Smooth muscle cell of the umbilical artery (primary cell): ENCODE measurements around the gene DGKH. TPM values are rescaled to one million over a fixed set of nuclear protein-coding genes. Genes with fewer than 3 reads are reported as not detected.

ENCODE experiments used
- total RNA-seq: library from RNA; depleted of rRNA; stranded (reverse); fragments of >200 nt; gene quantifications from 2 replicates; pipeline ENCODE4 v1.2.3, GENCODE V29; 2014

The DGKH gene, protein sequence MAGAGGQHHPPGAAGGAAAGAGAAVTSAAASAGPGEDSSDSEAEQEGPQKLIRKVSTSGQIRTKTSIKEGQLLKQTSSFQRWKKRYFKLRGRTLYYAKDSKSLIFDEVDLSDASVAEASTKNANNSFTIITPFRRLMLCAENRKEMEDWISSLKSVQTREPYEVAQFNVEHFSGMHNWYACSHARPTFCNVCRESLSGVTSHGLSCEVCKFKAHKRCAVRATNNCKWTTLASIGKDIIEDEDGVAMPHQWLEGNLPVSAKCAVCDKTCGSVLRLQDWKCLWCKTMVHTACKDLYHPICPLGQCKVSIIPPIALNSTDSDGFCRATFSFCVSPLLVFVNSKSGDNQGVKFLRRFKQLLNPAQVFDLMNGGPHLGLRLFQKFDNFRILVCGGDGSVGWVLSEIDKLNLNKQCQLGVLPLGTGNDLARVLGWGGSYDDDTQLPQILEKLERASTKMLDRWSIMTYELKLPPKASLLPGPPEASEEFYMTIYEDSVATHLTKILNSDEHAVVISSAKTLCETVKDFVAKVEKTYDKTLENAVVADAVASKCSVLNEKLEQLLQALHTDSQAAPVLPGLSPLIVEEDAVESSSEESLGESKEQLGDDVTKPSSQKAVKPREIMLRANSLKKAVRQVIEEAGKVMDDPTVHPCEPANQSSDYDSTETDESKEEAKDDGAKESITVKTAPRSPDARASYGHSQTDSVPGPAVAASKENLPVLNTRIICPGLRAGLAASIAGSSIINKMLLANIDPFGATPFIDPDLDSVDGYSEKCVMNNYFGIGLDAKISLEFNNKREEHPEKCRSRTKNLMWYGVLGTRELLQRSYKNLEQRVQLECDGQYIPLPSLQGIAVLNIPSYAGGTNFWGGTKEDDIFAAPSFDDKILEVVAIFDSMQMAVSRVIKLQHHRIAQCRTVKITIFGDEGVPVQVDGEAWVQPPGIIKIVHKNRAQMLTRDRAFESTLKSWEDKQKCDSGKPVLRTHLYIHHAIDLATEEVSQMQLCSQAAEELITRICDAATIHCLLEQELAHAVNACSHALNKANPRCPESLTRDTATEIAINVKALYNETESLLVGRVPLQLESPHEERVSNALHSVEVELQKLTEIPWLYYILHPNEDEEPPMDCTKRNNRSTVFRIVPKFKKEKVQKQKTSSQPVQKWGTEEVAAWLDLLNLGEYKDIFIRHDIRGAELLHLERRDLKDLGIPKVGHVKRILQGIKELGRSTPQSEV
- 12.2 and 20.5 TPM in 2 replicates for total RNA-seq

DNA sequence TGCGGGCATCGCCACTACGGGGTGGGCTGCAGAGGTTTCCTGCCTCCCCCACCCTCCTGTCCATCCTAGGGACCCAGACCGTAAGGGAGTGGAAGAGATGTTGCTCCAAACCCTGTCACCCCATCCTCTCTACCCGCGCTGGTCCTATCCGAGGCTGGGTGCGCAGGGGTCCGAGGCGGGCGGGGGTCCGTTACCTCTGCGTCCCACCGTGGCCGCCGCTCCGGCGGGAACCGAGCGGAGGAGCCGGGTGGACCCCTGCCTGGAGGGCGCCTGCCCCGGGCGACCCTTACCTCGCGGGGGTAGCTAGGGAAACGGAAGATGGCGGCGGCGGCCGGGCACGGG, at the start of gene DGKH:
TSS of gene DGKH (plus strand) at position 307 of the 342 bp plus-strand sequence. CDS start 126 bp downstream, outside the sequence.

GRCh38 chr13:42272115-42272803, 223.8 kb downstream of the DGKH start, which contains the start of gene AKAP11:
Gene AKAP11 (plus strand): TSS chr13:42272152. CDS start chr13:42286349, 14,197 bp downstream.

Other genes starting within 250 kb of the DGKH start
- 25.5 and 28.0 TPM in 2 replicates for gene VWA8, start 87.5 kb upstream of the DGKH start, total RNA-seq
- 39.5 and 55.1 TPM in 2 replicates for gene AKAP11, start 223.5 kb downstream of the DGKH start, total RNA-seq